Activated naive CD4-positive, alpha-beta T cell treated with Interleukin-2 at 50 U/mL for 16 hours (primary cell): ENCODE data around the gene HOXD3.

Experiments
- DNase-seq: peaks from one replicate; pipeline ENCODE4 v3.0.0-alpha.2; 2020

The HOXD3 gene

DNA sequence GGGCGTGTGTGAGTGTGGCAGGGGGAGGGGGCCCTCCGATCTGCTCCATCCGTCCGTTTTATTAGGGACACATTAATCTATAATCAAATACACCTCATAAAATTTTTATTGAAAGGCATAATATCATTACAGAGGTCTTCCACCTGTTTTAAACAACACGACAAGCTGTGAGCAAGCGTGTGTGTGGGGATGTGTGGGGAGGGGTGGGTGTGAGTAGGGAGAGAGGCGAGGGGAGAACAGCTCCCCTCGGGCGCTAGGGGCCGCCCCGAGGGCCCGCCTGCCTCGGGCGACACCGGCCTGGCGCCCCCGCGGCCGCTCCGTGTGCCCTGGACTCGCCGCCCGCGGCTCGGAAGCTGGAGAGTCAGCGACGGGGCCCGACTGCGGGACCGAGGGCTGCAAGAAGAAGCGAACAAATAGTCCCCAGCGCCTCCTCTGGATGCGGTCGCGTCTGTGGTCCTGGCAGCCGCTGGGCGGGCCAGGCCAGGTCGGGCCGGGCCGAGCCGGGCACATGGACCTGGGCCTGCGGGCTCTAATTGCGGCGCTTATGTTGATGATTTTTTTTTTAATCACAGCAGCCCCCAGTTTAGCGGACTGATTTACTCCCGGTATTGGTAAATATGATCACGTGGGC lies 34.9 kb upstream of the HOXD3 start:
- no peak for DNase-seq

DNA sequence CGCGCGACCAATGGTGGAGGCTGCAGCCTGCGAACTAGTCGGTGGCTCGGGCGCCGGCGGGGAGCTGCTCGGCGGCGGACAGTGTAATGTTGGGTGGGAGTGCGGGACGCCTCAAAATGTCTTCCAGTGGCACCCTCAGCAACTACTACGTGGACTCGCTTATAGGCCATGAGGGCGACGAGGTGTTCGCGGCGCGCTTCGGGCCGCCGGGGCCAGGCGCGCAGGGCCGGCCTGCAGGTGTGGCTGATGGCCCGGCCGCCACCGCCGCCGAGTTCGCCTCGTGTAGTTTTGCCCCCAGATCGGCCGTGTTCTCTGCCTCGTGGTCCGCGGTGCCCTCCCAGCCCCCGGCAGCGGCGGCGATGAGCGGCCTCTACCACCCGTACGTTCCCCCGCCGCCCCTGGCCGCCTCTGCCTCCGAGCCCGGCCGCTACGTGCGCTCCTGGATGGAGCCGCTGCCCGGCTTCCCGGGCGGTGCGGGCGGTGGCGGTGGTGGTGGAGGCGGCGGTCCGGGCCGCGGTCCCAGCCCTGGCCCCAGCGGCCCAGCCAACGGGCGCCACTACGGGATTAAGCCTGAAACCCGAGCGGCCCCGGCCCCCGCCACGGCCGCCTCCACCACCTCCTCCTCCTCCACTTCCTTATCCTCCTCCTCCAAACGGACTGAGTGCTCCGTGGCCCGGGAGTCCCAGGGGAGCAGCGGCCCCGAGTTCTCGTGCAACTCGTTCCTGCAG lies 34.3 kb upstream of the HOXD3 start, which contains the start of gene HOXD9:
Gene HOXD9, plus strand, starts transcription at position 37 of the 728 bp plus-strand sequence. Its CDS starts 50 bp downstream, at position 87.
- DNase-seq: no peak

DNA sequence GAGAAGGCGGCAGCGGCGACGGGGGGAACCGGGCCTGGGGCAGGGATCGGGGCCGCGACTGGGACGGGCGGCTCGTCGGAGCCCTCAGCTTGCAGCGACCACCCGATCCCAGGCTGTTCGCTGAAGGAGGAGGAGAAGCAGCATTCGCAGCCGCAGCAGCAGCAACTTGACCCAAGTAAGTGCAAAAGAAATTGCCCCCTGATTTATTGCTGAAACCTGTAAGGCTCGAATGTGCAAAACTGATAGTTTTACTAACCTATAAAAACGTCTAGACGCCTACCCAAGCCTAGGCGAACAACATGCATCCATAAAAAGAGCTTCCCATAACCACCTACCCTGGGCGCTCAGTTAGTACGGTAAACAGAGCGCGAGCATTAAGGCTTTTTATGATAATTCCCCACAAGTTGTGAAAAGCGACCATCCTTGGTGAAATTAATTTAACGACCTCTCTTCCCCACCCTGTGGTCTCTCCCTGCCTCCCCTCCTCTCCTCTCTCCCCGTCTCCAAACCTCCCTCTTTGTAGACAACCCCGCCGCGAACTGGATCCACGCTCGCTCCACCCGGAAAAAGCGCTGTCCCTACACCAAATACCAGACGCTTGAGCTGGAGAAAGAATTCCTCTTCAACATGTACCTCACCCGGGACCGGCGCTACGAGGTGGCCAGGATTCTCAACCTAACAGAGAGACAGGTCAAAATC lies 33.5 kb upstream of the HOXD3 start:
- no peak for DNase-seq

DNA sequence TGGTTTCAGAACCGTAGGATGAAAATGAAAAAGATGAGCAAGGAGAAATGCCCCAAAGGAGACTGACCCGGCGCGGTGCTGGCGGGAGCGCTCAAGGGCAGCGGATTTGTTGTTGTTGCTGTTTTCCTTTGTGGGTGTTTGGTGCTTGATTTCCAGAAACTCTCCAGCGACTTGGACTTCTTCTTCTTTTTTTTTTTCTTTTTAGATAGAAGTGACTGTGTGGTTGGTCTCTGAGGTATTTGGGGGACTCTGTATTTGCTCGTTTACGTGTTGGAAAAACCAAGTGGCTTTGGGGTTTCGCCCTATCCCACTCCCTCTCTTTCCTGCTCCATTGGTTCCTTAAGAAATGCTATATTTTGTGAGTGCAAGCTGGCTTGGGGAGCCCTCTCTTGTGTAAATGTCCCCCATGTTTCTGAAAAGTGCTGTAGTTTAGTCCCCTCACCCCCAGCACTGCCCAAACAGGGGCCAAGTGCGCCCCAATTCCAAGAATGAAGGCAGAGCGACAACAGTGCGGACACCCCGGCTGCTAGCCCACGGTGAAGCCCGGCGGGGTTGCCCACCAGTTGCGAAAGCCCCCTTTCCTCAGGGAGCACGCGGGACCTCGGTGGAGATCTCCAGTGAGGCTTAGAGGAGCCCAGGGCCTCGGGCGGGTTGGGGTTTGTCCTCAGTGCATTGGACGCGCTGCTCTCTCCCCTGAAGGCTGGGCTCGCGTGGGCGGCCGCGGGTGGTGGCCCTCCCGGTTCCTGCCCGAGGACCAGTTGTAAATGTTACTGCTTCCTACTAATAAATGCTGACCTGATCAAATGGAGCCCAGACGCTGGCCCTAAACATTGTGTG lies 32.8 kb upstream of the HOXD3 start:
- DNase-seq: no peak

DNA sequence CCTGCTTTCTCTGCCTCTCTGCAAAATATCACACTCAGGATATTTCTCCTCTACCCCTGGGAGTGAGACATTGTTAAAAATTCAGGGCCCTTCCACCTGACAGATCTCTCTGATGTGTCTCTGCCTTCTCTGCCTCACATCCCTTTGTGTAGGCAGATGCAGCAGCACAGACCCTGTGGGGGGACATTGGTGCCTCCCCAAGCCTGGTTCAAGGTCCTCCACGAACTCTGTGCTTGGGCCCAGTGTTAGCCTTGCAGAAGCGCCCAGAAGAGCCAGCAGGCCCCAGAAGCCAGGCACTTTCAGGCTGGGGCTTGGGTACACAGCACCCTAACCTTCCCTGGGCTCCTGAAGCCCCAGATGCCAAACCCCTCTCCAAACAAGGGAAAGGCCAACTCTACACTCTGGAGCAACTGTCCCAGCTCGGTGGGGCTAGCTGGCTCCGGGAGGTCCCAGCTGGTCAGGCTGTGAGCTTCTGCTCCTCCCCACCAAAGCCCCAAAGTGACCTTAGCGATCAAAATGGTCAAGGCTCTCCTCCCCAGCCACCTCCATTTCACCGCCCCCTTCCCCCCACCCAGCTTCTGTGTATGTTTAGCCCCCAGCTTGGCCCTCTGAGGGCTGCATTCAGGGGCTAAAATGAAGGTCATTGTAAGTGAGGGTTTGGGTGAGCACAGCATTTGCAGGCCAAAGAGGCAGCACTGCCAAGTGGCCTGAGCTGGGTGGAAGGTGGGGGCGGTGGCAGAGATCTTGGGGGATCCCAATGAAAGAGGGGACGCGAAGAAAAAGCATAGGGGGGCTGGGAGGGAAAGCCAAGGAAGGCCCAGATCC lies 31.9 kb upstream of the HOXD3 start:
- DNase-seq: no peak

DNA sequence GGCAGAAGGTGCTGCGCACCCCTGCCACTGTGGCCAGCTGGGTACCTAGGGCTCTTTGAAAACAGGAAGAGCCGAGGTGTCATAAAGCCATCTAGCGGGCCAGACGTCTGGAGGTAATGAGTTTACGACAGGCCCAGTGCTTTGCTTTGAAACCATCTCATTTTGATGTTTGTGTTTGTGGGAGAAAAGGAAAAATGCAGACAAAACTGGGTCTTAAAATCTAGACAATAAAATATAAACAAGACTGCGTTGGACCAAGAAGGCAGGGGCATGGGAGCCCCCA lies 31.4 kb upstream of the HOXD3 start:
- DNase-seq: no peak

DNA sequence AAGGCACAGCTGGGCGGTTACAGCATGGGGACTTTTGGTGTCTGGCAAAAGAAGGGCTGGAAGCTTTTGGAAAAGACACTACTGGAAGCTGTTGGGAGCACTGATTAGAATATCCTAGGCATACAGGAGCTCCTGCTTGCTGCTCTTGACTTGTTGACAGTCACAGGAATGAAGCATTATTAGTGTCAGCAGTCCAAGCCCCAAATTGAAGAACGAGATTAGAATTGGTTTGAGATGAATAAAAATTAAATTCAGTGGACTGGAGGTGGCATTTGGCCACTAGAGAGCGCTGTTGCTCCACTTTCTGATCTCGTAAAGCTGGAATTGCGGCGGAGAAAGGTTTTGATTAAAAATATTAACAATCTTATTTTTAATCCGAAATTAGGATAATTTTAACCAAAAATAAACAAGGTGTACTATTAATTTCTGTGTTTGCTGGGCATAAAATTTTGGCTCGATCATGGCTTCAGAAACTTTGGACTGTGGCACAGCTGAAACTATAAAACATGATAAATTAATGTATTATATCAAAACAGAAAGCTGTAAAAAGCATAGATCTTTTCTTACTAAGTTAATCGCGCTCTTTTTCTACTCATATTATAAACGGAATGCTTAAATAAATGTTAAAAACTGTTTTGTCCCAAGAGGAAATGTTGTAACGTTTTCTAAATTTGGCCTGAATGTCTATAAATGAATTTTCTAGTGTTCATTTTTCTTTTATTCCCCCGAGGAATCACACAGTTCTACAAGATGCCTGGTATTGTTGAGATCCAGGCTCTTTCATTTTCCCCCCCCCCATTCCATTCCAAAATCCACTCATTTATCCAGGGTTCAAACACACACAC lies 30.0 kb upstream of the HOXD3 start:
- DNase-seq: peak; percentile 69

DNA sequence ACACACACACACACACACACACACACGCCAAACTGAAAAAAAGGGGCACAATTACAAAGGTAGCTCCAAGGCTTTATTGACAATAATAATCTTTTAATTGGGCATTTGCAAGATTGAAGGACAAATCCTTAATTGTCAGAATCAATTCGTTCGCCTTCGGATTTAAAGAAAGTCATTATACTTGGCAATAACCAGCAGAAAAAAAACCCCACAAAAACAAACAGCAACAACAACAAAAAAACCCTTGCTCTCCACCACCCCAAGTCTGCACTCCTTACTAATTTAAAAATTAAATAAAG lies 29.4 kb upstream of the HOXD3 start:
- no peak for DNase-seq

DNA sequence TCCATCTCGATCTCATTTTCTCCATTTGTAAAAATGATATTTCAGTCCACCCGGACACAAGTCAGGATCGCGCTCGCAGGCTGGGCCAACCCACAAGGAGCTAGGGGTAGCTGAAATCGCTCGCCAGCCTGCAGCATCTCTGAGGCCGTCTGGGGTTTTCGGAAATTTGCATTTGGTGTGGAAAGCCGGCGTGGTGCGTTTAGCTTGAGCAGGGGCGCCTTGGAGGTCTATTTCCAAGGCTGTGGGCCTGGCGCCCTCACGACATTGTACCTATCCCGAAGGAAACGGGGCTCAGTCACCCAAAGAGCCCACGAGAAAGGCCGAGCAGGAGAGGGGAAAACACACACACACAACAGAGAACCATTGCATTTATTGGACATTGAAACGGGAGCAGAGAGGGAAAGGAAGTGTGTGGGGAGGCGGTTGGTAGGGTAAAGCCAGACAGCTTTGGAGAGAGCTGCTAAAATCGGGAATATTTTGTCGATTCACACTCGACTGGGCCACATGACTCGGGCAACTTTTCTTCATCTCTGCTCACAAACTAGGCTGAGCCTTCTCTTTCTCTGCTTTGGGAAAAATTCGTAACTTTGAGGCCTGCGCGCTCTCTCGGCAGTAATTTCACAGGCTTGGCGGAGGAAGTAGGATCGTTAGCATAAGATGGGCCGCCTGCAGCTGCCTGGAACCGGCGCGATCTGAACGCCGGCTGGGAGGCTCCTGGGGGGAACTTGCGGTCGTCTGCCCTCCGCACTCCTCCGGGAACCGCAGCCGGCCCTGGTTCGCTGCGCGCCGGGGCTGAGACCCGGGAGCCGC lies 28.7 kb upstream of the HOXD3 start:
- DNase-seq: no peak

DNA sequence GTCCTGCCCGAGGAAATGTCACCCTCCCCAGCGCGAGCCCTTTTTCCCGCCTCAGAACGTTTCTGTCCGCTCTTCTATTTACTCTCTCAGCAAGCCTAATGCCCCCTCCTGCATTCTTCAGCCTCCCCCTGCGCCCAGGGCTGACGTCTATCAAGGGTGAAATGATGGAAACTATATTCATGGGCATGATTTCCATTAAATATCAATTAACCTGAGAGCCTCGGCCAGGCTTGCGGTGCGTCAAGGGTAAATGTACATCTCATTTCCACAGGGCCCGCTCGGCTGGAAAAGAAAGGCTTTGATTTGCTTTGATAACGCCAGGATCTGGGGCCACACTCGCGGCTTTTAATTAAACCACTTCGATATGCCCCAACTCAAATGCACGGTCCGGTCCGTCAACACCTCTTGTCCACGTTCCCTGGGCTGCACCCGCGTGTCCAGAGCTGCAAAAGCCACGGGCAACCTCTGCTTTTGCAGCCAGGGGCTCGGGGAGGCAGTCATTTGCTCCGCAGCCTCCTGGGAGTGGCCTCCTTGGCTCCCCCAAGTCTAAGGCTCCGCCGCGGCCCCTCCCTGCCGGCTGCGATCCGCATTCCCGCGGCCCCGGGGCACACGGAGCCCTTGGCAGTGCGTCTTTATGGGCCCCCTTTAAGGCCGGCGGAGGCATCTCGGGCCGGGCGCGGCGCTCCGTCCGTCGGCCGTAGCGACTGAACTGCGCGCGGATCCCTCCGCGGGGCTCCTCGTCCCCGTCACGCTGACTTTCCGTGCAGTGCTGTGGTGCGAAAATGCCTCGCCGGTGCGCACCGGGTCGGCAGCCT lies 27.9 kb upstream of the HOXD3 start, which contains the start of gene HOXD8:
Gene HOXD8, plus strand, starts transcription at position 724 of the 815 bp plus-strand sequence. CDS start 662 bp downstream, outside the sequence.
- peak; percentile 15 for DNase-seq

DNA sequence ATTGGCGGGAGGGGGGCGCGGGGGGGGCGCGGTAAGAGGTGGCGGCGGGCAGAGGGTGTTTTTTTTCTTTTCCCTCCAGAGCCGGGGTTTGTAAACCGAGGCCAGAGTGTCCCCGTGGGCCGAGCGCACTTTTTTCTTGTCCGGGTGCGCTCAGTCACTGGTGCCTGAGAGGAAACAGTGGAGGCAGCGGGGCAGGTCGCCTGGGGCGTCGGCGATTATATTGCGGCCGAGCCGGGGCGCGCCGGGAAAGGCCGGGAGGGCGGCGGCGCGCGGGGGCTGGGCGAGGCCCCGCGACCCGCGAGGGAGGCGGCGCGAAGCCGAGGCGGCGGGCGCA lies 27.3 kb upstream of the HOXD3 start:
- DNase-seq: no peak

DNA sequence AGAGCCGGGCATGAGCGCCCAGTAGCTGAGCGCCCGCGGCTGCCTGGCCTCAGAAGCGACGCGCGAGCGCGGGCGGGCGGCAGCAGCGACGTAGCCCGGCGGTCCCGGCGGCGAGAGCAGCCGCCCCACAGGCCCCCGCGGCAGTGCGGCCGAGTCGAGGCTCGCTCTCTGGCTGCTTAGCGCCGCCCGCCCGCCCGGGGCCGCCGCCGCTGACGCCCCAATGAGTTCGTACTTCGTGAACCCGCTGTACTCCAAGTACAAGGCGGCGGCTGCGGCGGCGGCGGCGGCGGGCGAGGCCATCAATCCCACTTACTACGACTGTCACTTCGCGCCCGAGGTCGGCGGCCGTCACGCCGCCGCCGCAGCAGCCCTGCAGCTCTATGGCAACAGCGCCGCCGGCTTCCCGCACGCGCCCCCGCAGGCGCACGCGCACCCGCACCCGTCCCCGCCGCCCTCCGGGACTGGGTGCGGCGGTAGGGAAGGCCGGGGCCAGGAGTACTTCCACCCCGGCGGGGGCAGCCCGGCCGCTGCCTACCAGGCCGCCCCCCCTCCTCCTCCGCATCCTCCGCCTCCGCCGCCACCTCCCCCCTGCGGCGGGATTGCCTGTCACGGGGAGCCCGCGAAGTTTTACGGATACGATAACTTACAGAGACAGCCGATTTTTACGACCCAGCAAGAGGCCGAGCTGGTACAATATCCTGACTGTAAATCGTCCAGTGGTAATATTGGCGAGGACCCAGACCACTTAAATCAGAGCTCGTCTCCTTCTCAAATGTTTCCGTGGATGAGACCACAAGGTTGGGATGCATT lies 26.8 kb upstream of the HOXD3 start:
- DNase-seq: peak; percentile 16

DNA sequence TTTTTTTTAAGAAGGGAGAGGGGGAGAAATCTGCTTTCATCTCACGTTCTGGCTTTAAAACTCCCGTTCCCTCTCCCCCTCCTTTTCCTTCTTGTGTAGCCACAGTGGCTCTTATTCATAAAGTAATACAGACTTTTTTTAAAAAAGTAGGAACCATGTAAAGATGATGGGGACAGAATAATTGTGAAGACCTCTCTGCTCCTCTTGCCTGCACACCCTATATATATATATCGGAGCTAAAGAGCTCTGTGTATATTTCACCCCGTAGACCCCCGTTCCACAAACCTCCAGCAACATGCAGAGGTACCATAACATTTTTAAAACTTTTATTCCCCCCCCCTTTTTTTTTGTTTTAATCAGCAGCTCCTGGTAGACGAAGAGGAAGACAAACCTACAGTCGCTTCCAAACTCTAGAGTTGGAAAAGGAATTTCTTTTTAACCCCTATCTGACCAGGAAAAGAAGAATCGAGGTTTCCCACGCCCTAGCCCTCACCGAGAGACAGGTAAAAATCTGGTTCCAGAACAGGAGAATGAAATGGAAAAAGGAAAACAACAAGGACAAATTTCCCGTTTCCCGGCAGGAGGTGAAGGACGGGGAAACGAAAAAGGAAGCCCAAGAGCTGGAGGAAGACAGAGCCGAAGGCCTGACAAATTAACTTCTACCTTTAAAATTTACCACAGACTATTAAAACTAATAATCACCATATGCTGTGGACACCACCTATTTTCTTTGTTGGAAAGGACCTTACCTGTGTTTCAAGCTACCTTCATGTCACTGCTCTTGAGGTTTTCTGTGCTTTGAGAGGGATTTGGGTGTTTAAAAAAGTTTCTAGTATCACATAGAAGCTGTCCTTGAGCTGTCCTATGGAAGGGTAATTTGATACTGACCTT lies 25.9 kb upstream of the HOXD3 start:
- no peak for DNase-seq

DNA sequence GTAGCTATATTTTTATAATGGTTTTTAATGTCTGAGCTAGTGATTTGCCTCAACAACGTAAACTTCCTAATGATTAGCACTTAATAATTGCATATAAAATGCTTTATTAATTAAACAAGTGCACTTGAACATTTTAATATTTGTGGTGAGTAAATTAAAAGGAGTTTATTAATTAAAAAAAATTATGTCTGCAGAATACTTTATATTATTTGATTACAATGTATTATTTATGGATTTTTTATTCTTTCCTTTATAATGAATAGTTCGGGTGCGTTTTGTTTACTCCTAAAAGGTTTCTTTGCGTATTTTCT lies 25.3 kb upstream of the HOXD3 start:
- DNase-seq: no peak

DNA sequence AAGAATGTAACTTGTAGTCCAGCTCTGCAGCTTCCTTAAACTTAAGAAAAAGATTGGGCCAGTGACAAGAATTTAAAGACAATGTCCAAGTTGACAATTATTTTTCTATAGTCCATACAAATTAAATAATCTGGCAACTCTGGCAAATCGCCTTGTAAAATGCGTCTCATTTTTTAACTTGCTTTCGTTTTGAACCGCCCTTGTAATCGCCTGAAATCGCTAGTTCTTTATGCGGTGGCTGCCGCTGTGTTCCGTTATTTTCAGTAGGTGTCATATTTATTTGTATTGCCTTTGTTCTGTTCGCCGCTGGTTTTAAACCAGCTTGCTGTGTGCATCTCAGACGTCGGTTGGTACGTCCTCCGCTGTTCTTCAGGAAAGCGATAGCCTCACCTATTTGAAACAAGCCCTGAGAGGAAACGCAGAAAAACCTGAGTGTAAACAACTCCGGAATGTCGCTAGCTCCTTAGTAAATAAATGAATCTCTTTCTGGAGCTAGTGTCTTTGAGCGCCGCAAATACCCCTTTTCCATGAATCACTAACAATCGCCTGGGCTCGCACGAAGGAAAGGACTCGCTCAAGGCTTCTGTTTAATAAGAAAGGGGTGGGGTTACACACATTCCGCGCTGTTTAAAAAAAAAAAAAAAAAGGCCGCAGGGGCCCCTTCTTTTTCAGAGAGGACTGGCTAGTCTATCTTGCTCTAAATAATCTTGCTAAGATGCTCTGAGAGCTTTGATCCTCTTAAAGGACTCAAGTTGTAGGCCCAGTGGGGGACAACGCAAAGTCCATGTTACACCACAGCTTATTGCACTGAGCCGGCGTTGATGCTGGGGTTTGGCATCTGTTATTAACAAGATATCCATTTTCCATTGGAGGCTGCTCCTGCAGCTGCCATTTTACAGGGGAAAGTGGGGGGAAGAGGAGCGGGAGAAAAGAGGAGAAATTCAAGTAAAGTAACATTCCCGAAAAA lies 24.6 kb upstream of the HOXD3 start:
- no peak for DNase-seq

DNA sequence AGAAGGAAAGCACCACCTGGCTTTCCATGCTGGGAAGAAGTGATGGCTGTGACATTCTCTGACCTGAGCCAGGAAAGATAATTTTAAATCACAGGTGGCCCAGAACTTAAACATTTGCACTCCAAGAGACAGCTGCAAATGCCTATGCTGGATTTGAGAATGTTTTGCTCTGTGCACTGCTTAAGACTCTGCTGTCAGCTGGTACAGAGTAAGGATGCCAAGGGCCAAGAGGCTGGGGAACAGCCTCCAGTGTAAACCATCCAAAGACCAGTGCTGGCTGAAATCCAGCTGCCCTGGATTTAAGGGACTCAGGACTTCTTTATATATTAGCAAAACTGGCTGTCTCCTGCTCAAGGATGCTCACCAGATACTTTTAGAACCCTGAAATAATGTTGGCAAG lies 23.7 kb upstream of the HOXD3 start:
- DNase-seq: no peak

DNA sequence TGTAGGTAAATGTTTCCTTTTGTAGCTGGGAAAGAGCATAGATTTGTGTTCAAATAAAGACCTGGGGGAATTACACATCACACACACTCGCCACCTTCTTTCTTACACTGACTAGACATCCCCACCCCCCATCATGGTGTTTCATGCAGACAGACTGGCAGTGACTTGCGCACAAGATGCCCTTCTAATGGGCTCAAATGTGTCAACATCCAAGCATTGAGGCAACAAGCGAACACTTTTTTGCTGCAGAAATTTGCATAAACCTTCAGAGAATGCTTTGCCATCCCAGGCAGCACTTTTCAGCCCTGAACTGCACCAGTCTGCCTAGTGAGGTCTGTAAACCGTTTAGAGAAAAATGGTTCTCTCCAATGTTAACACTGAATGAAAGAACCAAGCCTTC lies 23.1 kb upstream of the HOXD3 start:
- DNase-seq: no peak
